Measurements from ENCODE around the gene CCDC88C.
A peak's percentile ranks its signal among the peaks of the same experiment; 100 is the strongest.
"Not testable (repeated sequence)": the region's sequence is repeated elsewhere in the genome, so short reads cannot be mapped to it uniquely, and the experiment has no call there.

Gene CCDC88C

GRCh38 chr14:91417120-91417982 is at the start of gene CCDC88C:
Gene CCDC88C, minus strand, starts transcription at chr14:91417820. Its CDS starts 130 bp downstream, at chr14:91417690.
- peak; percentile 60 for DNase-seq

- peak; percentile 98 for DNase-seq
These were observed 48.6 kb upstream of the CCDC88C start for GRCh38 chr14:91466192-91466591.

- no peak for DNase-seq
These were observed 47.1 kb upstream of the CCDC88C start for GRCh38 chr14:91464615-91465205.

GRCh38 chr14:91458612-91459011 is 41.0 kb upstream of the CCDC88C start:
- DNase-seq: no peak

- no peak for DNase-seq
These were observed 38.7 kb upstream of the CCDC88C start for GRCh38 chr14:91456283-91456682.

- no peak for DNase-seq
These were observed 37.0 kb upstream of the CCDC88C start for GRCh38 chr14:91454580-91454979.

GRCh38 chr14:91454155-91454554 is 36.5 kb upstream of the CCDC88C start:
- no peak for DNase-seq

GRCh38 chr14:91453744-91454143 is 36.1 kb upstream of the CCDC88C start:
- DNase-seq: no peak

GRCh38 chr14:91444335-91445020 is 26.9 kb upstream of the CCDC88C start:
- no peak for DNase-seq

- DNase-seq: no peak
These were observed 21.7 kb upstream of the CCDC88C start for GRCh38 chr14:91439345-91439744.

- DNase-seq: no peak
These were observed 21.2 kb upstream of the CCDC88C start for GRCh38 chr14:91438845-91439244.

- DNase-seq: not testable (repeated sequence)
These were observed 18.6 kb upstream of the CCDC88C start for GRCh38 chr14:91436266-91436665.

- no peak for DNase-seq
These were observed 11.8 kb upstream of the CCDC88C start for GRCh38 chr14:91429385-91429784.

GRCh38 chr14:91428931-91429330 is 11.3 kb upstream of the CCDC88C start:
- not testable (repeated sequence) for DNase-seq

GRCh38 chr14:91425531-91425944 is 7.9 kb upstream of the CCDC88C start:
- DNase-seq: not testable (repeated sequence)

GRCh38 chr14:91424813-91425530 is 7.4 kb upstream of the CCDC88C start:
- DNase-seq: no peak

GRCh38 chr14:91420686-91421085 is 3.1 kb upstream of the CCDC88C start:
- DNase-seq: no peak

- no peak for DNase-seq
These were observed 1.8 kb upstream of the CCDC88C start for GRCh38 chr14:91419451-91419850.

- no peak for DNase-seq
These were observed 1.4 kb upstream of the CCDC88C start for GRCh38 chr14:91419044-91419397.

- DNase-seq: peak; percentile 77
These were observed 895 bp upstream of the CCDC88C start for GRCh38 chr14:91418387-91419043.

- no peak for DNase-seq
These were observed 365 bp upstream of the CCDC88C start for GRCh38 chr14:91417983-91418386.

GRCh38 chr14:91416744-91417119 is 888 bp downstream of the CCDC88C start:
- no peak for DNase-seq

All from DMS79 treated with DMSO at 0.1 percent for 48 hours (cell line).